ENCODE results near the gene AHNAK2. TPM values are rescaled to one million over a fixed set of nuclear protein-coding genes. Genes with fewer than 3 reads are reported as not detected.

Gene AHNAK2
- total and polyA plus RNA-seq, 2 of the 13 experiments (the other 11 are each of a cell fraction or from before 2014, with no cell fraction given) = 0.11 to 0.18 TPM

DNA sequence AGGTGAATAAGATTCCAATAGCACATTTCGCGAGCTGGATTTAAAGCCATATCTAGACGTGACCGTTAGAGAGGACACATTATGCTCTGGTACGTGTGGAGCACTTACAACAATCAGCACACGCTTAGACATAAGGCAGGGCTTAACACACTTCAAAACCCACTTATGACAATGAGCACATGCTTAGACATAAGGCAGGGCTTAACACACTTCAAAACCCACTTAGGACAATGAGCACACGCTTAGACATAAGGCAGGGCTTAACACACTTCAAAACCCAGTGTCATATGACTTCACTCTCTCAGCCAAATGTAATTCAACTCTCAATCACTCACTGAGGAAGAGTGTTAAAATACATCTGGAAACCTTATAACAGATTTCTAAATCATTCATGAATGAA is 64.7 kb downstream of the AHNAK2 start:
- ATAC-seq (no peak), FAIRE-seq (no peak), DNase-seq (ENCODE audit: low spot score) (no peak)
- no peak overlapping the region for H3K4me3 ChIP-seq (replicated peaks in 1 of 3; ENCODE audit: insufficient read depth in 1 of 3, low read depth in 2 of 3, low read length in 3 of 3)
- no peak overlapping the region for H3K4me2 ChIP-seq (ENCODE audit: low read depth, low read length)
- H3K9me3 ChIP-seq (ENCODE audit: low read length) = peaks cover 13% of the 10 kb centered on the region
- in situ Hi-C loops (cut with HindIII; ENCODE audit: extremely low pct_ligation_motif_present, low pct_unique_long_range_greater_than_20kb) (no loop called here), intact Hi-C loops (cut with micrococcal nuclease; ENCODE audit: unreplicated experiment) (no loop called here)
- no peaks in the 10 kb centered on the region for H3K36me3 ChIP-seq (replicated peaks in 1 of 2; ENCODE audit: control insufficient read depth in 1 of 2, insufficient read depth in 2 of 2, low read length in 2 of 2)
- H3K27ac ChIP-seq (ENCODE audit: extremely low read length, insufficient read depth, low read length) = no peak overlapping the region
- whole genome bisulfite sequencing (ENCODE audit: low lambda C conversion rate) = 74% methylated on average over 7 of the region's 7 CpGs
- H4K20me1 ChIP-seq (ENCODE audit: insufficient read depth, low read length) = no peaks in the 10 kb centered on the region
- H2AFZ ChIP-seq (ENCODE audit: low read length) = no peak overlapping the region
- no TSS peak for BruUV-seq (replicated peaks)
- no peak for TF ChIP-seq ZSCAN9 (CRISPR knock-in tag; IDR thresholded peaks at IDR 0.05; ENCODE audit: borderline replicate concordance)
- no peak for TF ChIP-seq ZNF326 (CRISPR knock-in tag; IDR thresholded peaks at IDR 0.05; ENCODE audit: borderline replicate concordance)
- TF ChIP-seq ATF1 (CRISPR knock-in tag; IDR thresholded peaks at IDR 0.05) = no peak
- TF ChIP-seq AHR (CRISPR knock-in tag; IDR thresholded peaks at IDR 0.05) = no peak
- no peak for TF ChIP-seq KMT2B (CRISPR knock-in tag; IDR thresholded peaks at IDR 0.05)
- TF ChIP-seq SETDB1 (CRISPR knock-in tag; IDR thresholded peaks at IDR 0.05; ENCODE audit: borderline replicate concordance) = no peak
- no peak for TF ChIP-seq ZNF256 (CRISPR knock-in tag; conservative IDR thresholded peaks at IDR 0.05)
- TF ChIP-seq, protein P1, sequence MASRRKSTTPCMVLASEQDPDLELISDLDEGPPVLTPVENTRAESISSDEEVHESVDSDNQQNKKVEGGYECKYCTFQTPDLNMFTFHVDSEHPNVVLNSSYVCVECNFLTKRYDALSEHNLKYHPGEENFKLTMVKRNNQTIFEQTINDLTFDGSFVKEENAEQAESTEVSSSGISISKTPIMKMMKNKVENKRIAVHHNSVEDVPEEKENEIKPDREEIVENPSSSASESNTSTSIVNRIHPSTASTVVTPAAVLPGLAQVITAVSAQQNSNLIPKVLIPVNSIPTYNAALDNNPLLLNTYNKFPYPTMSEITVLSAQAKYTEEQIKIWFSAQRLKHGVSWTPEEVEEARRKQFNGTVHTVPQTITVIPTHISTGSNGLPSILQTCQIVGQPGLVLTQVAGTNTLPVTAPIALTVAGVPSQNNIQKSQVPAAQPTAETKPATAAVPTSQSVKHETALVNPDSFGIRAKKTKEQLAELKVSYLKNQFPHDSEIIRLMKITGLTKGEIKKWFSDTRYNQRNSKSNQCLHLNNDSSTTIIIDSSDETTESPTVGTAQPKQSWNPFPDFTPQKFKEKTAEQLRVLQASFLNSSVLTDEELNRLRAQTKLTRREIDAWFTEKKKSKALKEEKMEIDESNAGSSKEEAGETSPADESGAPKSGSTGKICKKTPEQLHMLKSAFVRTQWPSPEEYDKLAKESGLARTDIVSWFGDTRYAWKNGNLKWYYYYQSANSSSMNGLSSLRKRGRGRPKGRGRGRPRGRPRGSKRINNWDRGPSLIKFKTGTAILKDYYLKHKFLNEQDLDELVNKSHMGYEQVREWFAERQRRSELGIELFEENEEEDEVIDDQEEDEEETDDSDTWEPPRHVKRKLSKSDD (CRISPR knock-in tag; IDR thresholded peaks at IDR 0.05; ENCODE audit: low read depth) = no peak
- no peak for TF ChIP-seq MZF1 (CRISPR knock-in tag; IDR thresholded peaks at IDR 0.05; ENCODE audit: borderline replicate concordance)
- no peak for TF ChIP-seq LCORL (IDR thresholded peaks at IDR 0.05)
- TF ChIP-seq LCORL (CRISPR knock-in tag; IDR thresholded peaks at IDR 0.05) = no peak
- no peak for TF ChIP-seq FOXO1 (CRISPR knock-in tag; IDR thresholded peaks at IDR 0.05)
- no peak for TF ChIP-seq FOSL2 (CRISPR knock-in tag; IDR thresholded peaks at IDR 0.05)
- no peaks in the 10 kb centered on the region for H3K4me1 ChIP-seq (ENCODE audit: insufficient read depth, low read length)
- ChIA-PET CTCF (ENCODE audit: low intra/inter-chr PET ratio, low total read pairs) (no interaction called here), POLR2A (no interaction called here)
- H3K27me3 ChIP-seq (ENCODE audit: control insufficient read depth in 1 of 2, insufficient read depth in 2 of 2, low read length in 2 of 2) = peaks cover 0 to 19% of the 10 kb centered on the region in 2 experiments; a peak in 2 of 5 replicates
- H3K79me2 ChIP-seq (ENCODE audit: insufficient read depth, low read length) = no peaks in the 10 kb centered on the region
- H3K9ac ChIP-seq (ENCODE audit: insufficient read depth, low read depth, low read length) = no peak overlapping the region
